ENCODE data around the gene EID2. TPM values are rescaled to one million over a fixed set of nuclear protein-coding genes. Genes with fewer than 3 reads are reported as not detected.

The EID2 gene
- total and polyA plus RNA-seq, 2 of the 8 experiments (the other 6 are each of a cell fraction or from before 2014, with no cell fraction given), result 7.8 to 29.6 TPM

DNA sequence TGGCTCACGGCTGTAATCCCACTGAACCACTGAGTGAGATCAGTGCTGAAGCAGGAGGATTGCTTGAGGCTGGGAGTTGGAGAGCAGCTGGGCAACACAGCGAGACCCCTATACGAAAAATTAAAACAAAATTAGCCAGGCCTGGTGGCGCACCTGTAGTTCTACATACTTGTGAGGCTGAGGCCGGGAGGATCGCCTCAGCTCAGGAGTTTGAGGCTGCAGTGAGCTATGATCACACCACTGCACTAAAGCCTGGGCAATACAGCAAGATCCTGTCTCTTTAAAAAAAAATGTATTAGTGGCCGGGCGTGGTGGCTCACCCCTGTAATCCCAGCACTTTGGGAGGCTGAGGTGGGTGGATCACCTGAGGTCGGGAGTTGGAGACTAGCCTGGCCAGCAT is 31.3 kb downstream of the EID2 start (continued):
- TF ChIP-seq HDAC2 (IDR thresholded peaks at IDR 0.05; ENCODE audit: borderline replicate concordance in 1 of 2, low read depth in 2 of 2, low read length in 2 of 2) (no peak), SIX5 (IDR thresholded peaks at IDR 0.05; ENCODE audit: low read depth, low read length) (no peak), NRF1 (IDR thresholded peaks at IDR 0.05; ENCODE audit: low read depth, low read length) (no peak), CHD2 (IDR thresholded peaks at IDR 0.05; ENCODE audit: low read length) (no peak)
